Neural cell (in vitro differentiated cells): ENCODE data around the gene LIN37. TPM values are rescaled to one million over a fixed set of nuclear protein-coding genes. Genes with fewer than 3 reads are reported as not detected.

Experiments
- H2AFZ ChIP-seq: fragments of 200-600, 300-800 bp; sonication (generic), shearing (Covaris generic); 2 replicates; pipeline ENCODE4 v1.6.0; 2014; ENCODE audit warnings: low read depth, mild to moderate bottlenecking, antibody characterized with exemption, low read length, moderate library complexity
- H3F3A ChIP-seq: fragments of 200-600 bp; shearing (Covaris generic); 2 replicates; pipeline ENCODE4 v1.6.1; 2016; ENCODE audit warnings: mild to moderate bottlenecking, moderate library complexity, mixed read lengths, antibody characterized with exemption, low read length; ENCODE audit not compliant: insufficient read depth, poor library complexity, severe bottlenecking
- H3K27ac ChIP-seq: fragments of 200-600, 300-800 bp; sonication (generic), shearing (Covaris generic); 2 replicates; pipeline ENCODE4 v1.5.1; 2014; ENCODE audit warnings: mild to moderate bottlenecking, low read length, moderate library complexity
- H3K27me3 ChIP-seq: fragments of 300-800, 200-600 bp; sonication (generic), shearing (Covaris generic); 2 replicates; pipeline ENCODE4 v1.6.0; 2014; ENCODE audit warnings: mild to moderate bottlenecking, low read depth, low read length, moderate library complexity; ENCODE audit not compliant: insufficient read depth
- H3K36me3 ChIP-seq: fragments of 300-800, 200-600 bp; sonication (generic), shearing (Covaris generic); 2 replicates; pipeline ENCODE4 v1.5.1; 2014; ENCODE audit warnings: mild to moderate bottlenecking, antibody characterized with exemption, low read length, moderate library complexity; ENCODE audit not compliant: insufficient read depth
- H3K4me2 ChIP-seq: fragments of 300-800, 200-600 bp; sonication (generic), shearing (Covaris generic); 2 replicates; pipeline ENCODE4 v1.6.0; 2014; ENCODE audit warnings: mild to moderate bottlenecking, low read length
- H3K4me3 ChIP-seq: fragments of 300-800, 200-600 bp; sonication (generic), shearing (Covaris generic); 2 replicates; pipeline ENCODE4 v1.5.1; 2014; ENCODE audit warnings: mild to moderate bottlenecking, low read length, moderate library complexity
- H3K79me2 ChIP-seq: fragments of 200-600 bp; shearing (Covaris generic); replicated peaks from 2 replicates; pipeline ENCODE4 v1.6.0; 2014; ENCODE audit warnings: mild to moderate bottlenecking, low read length, moderate library complexity; ENCODE audit not compliant: insufficient read depth
- H3K9ac ChIP-seq: fragments of 300-800, 200-600 bp; sonication (generic), shearing (Covaris generic); 2 replicates; pipeline ENCODE4 v1.6.1; 2016; ENCODE audit warnings: mild to moderate bottlenecking, low read length, mixed read lengths
- H3K9me2 ChIP-seq: fragments of 200-600 bp; shearing (Covaris generic); 2 replicates; pipeline ENCODE4 v1.6.1; 2016; ENCODE audit warnings: mild to moderate bottlenecking, low read length, mixed read lengths; ENCODE audit not compliant: insufficient read depth
- H3K9me3 ChIP-seq: fragments of 200-600, 300-800 bp; sonication (generic), shearing (Covaris generic); 2 replicates; pipeline ENCODE4 v1.6.1; 2016; ENCODE audit warnings: mild to moderate bottlenecking, mixed run types, low read length, moderate library complexity, mixed read lengths
- H4K20me1 ChIP-seq: fragments of 200-600 bp; shearing (Covaris generic); 2 replicates; pipeline ENCODE4 v1.6.1; 2016; ENCODE audit warnings: mild to moderate bottlenecking, mixed run types; ENCODE audit not compliant: insufficient read depth
- EP300 ChIP-seq: fragments of 450-650 bp; conservative IDR thresholded peaks from 2 replicates; pipeline ENCODE4 v1.6.1; 2014; ENCODE audit warnings: antibody characterized with exemption, mild to moderate bottlenecking, moderate library complexity; ENCODE audit not compliant: poor library complexity, severe bottlenecking
- EZH2 ChIP-seq: fragments of 200-600, 300-800 bp; shearing (Covaris generic), sonication (generic); IDR thresholded peaks from 2 replicates; pipeline ENCODE4 v1.6.1; 2014; ENCODE audit warnings: antibody characterized with exemption, low read length, borderline replicate concordance, mild to moderate bottlenecking; ENCODE audit not compliant: insufficient read depth, poor library complexity, severe bottlenecking
- MXI1 ChIP-seq: fragments of 450-650 bp; conservative IDR thresholded peaks from 2 replicates; pipeline ENCODE4 v1.6.1; 2014; ENCODE audit warnings: antibody characterized with exemption, mild to moderate bottlenecking; ENCODE audit not compliant: poor library complexity, severe bottlenecking
- POLR2AphosphoS5 ChIP-seq: IDR thresholded peaks from 2 replicates; pipeline ENCODE4 v1.6.1; 2012
- RAD21 ChIP-seq: fragments of 450-650 bp; conservative IDR thresholded peaks from 2 replicates; pipeline ENCODE4 v1.6.1; 2014; ENCODE audit warnings: antibody characterized with exemption, mild to moderate bottlenecking, moderate library complexity
- SMC3 ChIP-seq: fragments of 450-650 bp; conservative IDR thresholded peaks from 2 replicates; pipeline ENCODE4 v1.6.1; 2014; ENCODE audit warnings: antibody characterized with exemption, mild to moderate bottlenecking, moderate library complexity; ENCODE audit not compliant: poor library complexity
- TAF1 ChIP-seq: IDR thresholded peaks from 2 replicates; pipeline ENCODE4 v1.6.1; 2012; ENCODE audit warnings: low read depth
- polyA plus RNA-seq: library from polyadenylated mRNA; depleted of rRNA; stranded (reverse); fragments of >200 nt; gene quantifications from 2 replicates; pipeline ENCODE4 v1.2.3, GENCODE V29; 2014
- TF ChIP-seq, protein P1 (sequence below): IDR thresholded peaks from 2 replicates; pipeline ENCODE4 v1.6.1; 2012; ENCODE audit warnings: borderline replicate concordance
- TF ChIP-seq, protein P2 (sequence below): fragments of 450-650 bp; IDR thresholded peaks from 2 replicates; pipeline ENCODE4 v1.5.1; 2014; ENCODE audit warnings: antibody characterized with exemption, mild to moderate bottlenecking, moderate library complexity; ENCODE audit not compliant: poor library complexity, severe bottlenecking

Gene LIN37
- polyA plus RNA-seq, 1 donor from 2014 or later: 25.7 TPM

DNA sequence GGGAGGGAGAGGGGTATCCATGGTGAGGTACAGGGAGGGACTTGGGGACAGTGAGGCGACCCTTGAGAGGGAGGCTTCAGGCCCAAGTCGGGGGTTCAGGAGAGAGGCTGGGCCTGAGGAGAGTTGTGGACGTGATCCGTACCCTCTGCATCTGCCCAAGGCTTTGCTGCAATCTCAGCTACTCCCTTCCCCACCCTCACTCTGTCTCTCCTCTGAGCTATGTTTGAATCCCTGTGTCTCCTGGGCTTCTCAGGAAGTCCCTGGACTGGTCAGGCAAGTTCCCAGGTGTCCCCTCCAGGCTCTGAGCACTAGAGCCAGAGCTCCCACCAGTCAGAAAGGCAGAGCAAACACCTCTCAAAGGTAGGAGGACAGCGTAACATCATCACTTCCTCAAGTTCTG lies 1.8 kb downstream of the LIN37 start:
- Histone ChIP-seq H3K4me3 (no peak overlapping the region), H4K20me1 (no peaks in the 10 kb centered on the region), H3K4me2 (no peak overlapping the region), H3K79me2 (peaks cover 22% of the 10 kb centered on the region), H3K9ac (no peak overlapping the region), H2AFZ (no peak overlapping the region), H3K9me3 (no peaks in the 10 kb centered on the region), H3K27me3 (no peaks in the 10 kb centered on the region), H3K27ac (no peak overlapping the region), H3F3A (no peaks in the 10 kb centered on the region), H3K9me2 (no peaks in the 10 kb centered on the region), H3K36me3 (peaks cover 8% of the 10 kb centered on the region)
- TF ChIP-seq EP300 (no peak), TAF1 (no peak), POLR2AphosphoS5 (no peak), MXI1 (no peak), SMC3 (no peak)
- TF ChIP-seq, protein P1, sequence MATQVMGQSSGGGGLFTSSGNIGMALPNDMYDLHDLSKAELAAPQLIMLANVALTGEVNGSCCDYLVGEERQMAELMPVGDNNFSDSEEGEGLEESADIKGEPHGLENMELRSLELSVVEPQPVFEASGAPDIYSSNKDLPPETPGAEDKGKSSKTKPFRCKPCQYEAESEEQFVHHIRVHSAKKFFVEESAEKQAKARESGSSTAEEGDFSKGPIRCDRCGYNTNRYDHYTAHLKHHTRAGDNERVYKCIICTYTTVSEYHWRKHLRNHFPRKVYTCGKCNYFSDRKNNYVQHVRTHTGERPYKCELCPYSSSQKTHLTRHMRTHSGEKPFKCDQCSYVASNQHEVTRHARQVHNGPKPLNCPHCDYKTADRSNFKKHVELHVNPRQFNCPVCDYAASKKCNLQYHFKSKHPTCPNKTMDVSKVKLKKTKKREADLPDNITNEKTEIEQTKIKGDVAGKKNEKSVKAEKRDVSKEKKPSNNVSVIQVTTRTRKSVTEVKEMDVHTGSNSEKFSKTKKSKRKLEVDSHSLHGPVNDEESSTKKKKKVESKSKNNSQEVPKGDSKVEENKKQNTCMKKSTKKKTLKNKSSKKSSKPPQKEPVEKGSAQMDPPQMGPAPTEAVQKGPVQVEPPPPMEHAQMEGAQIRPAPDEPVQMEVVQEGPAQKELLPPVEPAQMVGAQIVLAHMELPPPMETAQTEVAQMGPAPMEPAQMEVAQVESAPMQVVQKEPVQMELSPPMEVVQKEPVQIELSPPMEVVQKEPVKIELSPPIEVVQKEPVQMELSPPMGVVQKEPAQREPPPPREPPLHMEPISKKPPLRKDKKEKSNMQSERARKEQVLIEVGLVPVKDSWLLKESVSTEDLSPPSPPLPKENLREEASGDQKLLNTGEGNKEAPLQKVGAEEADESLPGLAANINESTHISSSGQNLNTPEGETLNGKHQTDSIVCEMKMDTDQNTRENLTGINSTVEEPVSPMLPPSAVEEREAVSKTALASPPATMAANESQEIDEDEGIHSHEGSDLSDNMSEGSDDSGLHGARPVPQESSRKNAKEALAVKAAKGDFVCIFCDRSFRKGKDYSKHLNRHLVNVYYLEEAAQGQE: no peak
- TF ChIP-seq, protein P2, sequence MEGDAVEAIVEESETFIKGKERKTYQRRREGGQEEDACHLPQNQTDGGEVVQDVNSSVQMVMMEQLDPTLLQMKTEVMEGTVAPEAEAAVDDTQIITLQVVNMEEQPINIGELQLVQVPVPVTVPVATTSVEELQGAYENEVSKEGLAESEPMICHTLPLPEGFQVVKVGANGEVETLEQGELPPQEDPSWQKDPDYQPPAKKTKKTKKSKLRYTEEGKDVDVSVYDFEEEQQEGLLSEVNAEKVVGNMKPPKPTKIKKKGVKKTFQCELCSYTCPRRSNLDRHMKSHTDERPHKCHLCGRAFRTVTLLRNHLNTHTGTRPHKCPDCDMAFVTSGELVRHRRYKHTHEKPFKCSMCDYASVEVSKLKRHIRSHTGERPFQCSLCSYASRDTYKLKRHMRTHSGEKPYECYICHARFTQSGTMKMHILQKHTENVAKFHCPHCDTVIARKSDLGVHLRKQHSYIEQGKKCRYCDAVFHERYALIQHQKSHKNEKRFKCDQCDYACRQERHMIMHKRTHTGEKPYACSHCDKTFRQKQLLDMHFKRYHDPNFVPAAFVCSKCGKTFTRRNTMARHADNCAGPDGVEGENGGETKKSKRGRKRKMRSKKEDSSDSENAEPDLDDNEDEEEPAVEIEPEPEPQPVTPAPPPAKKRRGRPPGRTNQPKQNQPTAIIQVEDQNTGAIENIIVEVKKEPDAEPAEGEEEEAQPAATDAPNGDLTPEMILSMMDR: no peak

DNA sequence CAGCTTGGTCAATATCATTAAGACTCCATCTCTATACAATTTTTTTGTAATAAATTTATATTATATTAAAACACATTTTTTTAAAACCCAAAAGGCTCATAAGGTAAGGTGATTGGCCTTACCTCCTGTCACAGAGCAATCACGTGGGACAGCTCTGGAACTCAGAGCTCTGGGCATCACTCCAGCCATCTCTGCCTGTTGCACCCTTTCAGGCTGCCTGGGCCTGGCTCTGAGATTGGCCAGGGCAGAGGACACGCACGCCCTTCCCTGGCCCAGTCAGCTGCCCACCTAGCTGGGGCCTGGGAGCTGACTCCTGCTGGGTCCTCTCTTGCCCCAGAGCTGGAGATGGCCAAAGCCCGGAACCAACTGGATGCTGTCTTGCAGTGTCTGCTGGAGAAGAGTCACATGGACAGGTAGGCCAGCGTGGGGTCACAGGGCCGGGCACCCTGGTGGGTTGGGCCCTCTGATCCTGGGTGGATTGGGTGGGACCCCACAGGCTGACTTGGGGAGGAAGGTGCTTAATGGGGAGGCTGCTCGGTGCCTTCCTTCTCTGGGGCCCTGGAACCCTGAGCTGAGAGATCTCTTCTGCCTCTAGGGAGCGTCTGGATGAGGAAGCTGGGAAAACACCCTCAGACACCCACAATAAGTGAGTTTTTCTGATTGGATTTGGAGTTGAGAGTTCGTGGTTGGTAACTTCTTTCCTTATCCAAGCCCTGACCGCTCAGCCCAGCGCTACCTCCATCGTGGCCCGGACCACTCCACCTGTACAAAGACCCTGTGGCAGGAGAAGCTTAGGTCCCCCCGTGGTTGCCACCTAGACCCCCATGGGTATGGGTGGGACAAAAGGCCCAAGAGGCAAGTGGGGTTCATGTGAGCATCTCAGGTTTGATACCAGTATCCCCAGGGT lies 3.7 kb downstream of the LIN37 start:
- H3K79me2 ChIP-seq: peaks cover 8% of the 10 kb centered on the region
- no peak overlapping the region for H2AFZ ChIP-seq
- H3K36me3 ChIP-seq: peaks cover 8% of the 10 kb centered on the region

DNA sequence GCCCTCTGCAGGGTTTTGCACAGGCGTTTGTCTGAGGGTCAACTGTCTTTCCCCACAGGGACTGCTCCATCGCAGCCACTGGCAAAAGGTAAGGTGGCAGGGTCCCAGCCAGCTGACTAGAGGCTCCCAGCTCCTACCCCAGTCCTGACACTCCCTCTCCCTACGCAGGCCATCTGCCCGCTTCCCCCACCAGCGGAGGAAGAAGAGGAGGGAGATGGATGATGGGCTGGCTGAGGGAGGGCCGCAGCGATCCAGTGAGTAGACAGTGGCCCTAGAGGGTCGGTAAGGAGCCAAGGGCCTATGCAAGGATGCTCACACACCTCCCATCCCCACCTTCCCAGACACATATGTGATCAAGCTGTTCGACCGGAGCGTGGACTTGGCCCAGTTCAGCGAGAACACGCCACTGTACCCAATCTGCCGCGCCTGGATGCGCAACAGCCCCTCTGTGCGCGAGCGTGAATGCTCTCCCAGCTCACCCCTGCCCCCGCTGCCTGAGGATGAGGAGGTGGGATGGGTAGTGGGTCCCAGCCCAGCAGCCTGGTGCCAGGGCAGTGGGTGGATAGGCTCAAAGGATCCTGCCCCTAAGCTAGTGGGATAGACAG lies 4.5 kb downstream of the LIN37 start:
- H2AFZ ChIP-seq: no peak overlapping the region
- H3K9me3 ChIP-seq: no peaks in the 10 kb centered on the region
- H3K27me3 ChIP-seq: no peaks in the 10 kb centered on the region
- no peaks in the 10 kb centered on the region for H3K9me2 ChIP-seq
- peaks cover 8% of the 10 kb centered on the region for H3K79me2 ChIP-seq
- H3F3A ChIP-seq: no peaks in the 10 kb centered on the region
- H3K4me2 ChIP-seq: no peak overlapping the region
- H3K36me3 ChIP-seq: peaks cover 8% of the 10 kb centered on the region
- H4K20me1 ChIP-seq: no peaks in the 10 kb centered on the region
- no peak overlapping the region for H3K4me3 ChIP-seq
- H3K27ac ChIP-seq: no peak overlapping the region
- no peak overlapping the region for H3K9ac ChIP-seq
- no peak for TF ChIP-seq MXI1
- TF ChIP-seq, protein P2: no peak
- no peak for TF ChIP-seq POLR2AphosphoS5
- no peak for TF ChIP-seq RAD21
- TF ChIP-seq, protein P1: no peak
- TF ChIP-seq SMC3: no peak
- TF ChIP-seq EZH2: no peak

More for the DNA sequence above, 3.7 kb downstream of the LIN37 start:
- no peak overlapping the region for H3K4me2 ChIP-seq
- TF ChIP-seq RAD21: no peak
- TF ChIP-seq POLR2AphosphoS5: no peak
- no peaks in the 10 kb centered on the region for H4K20me1 ChIP-seq
- H3K9me2 ChIP-seq: no peaks in the 10 kb centered on the region
- H3F3A ChIP-seq: no peaks in the 10 kb centered on the region
- no peak overlapping the region for H3K4me3 ChIP-seq
- H3K27ac ChIP-seq: no peak overlapping the region
- no peaks in the 10 kb centered on the region for H3K9me3 ChIP-seq
- H3K27me3 ChIP-seq: no peaks in the 10 kb centered on the region
- no peak overlapping the region for H3K9ac ChIP-seq
